NCI-H524 treated with DMSO at 0.1 percent for 48 hours (cell line): ENCODE data around the gene PDE4D.
A peak's percentile ranks its signal among the peaks of the same experiment; 100 is the strongest.
"Not testable (repeated sequence)": the region's sequence is repeated elsewhere in the genome, so short reads cannot be mapped to it uniquely, and the experiment has no call there.

ENCODE experiments used
- DNase-seq: peaks from one replicate; lab custom pipeline; 2025; lab: John Stamatoyannopoulos, UW

PDE4D gene

GRCh38 chr5:59703789-59704188 is 189.7 kb downstream of the PDE4D start:
- DNase-seq: no peak

DNA sequence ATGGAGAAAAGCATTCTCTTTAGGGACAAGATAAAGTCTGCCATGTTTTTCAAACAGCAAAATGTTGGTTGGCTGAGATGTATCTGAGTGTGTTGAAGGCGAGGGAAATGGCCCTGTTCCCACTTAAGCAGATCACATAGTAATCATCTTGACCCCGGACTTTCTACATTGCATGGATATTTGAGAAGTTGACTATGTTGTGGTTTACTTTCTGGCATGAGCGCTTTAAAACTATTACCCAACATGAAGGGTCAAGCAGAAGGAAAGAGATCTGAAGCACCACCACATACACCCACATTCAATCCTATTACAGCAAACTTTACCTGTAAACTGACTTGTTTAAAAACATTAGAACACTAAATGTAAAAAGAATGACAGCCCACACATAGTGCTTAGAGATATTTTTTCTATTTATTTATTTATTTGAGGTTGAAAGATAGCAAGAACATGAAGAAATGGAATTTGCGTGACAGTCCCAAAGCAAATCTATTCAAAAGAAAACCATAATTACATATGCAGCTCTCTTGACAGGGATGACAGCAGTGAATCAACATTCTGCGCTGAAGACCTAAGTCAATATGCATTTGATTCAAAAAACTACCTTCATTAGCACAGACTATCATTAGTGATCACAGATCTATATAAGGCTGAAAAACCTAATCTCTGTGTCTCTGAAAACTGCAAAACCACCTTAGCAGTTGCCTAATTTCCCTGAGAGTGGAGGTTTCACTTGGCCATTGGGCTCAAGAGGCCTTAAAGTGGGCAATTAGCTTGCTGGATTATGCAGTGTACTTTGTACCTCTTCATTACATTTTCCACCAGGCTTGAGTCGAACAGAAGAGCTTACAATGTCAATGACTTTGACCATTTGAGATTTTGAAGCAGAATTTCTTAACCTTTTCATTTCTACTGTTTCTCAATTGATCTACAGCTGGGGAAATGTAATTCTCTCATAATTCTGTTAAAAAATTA is 195.0 kb downstream of the PDE4D start:
- peak; percentile 29 for DNase-seq

DNA sequence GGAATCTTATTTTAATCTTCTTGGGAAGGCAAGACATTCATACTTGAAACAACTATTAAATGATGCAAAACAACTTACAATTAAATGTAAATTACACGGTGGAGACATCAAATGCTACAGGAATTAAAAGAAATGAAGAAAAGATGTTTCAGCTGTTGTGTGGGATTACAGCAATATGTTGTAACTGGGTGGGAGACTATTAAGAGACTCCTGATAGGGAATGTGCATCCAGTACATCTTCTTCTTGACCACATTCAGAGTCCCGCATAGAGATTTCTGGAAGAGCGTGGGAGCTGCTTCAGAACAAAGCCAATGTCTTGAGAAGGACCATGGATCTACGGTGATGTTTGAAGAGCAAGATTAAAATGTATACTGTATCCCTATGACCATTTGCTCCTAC is 199.1 kb downstream of the PDE4D start:
- no peak for DNase-seq

GRCh38 chr5:59693492-59694309 is 199.8 kb downstream of the PDE4D start:
- DNase-seq: no peak

DNA sequence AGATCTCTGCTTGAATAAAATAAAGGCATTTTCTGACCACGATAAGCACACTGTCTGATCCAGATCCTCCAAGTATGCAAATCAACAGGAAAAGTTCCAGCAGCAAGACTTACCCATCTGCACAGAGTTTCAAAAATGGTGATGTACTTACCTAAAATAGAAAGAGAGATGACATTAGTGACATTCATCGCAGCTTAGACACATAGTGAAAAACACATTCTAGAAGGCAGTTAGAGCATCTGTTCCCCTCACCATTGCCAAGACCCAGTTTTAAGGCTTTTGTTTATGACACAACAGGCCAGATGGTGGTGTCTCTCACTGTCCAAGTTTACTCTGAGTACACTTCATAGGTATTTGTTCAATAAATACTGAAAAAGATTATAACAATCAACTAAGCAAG is 207.7 kb downstream of the PDE4D start:
- peak; percentile 94 for DNase-seq

- no peak for DNase-seq
Observed at GRCh38 chr5:59685191-59685530, 208.4 kb downstream of the PDE4D start.

DNA sequence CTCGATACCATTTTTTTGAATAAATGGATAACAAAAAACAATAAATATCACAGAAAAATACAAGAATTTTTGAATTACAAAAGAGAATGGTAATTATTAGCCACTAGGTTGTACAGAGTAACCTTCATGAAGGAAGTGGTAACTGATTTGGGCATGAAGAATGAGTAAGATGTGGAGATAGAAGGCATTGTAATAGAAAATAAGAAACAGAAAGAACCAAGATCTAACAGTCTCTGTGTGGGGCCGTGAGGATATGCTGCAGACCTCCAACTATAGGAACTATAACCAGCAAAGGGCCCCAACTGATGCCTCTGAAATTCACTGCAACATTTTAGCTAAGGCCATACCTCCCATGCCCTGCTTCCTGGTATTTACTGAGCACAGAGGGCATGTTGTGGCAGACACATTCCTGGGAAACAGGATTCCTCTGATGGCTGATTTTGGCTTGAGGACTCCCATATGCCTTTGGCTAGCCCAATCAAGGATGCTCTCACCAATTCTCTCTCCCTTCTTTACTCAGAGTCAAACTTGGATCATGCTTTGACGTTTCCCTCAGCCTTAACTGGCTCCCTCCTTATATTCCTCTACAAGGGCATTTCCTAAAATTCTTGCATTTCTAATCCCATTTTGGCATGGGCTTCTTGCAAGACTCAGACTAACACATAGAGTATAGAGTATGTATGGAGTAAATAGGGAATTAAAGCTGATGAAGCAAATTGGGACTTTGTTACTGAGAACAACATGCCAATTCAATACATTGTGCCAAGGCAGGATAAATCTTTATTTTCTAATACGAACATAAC is 208.9 kb downstream of the PDE4D start:
- DNase-seq: no peak

DNA sequence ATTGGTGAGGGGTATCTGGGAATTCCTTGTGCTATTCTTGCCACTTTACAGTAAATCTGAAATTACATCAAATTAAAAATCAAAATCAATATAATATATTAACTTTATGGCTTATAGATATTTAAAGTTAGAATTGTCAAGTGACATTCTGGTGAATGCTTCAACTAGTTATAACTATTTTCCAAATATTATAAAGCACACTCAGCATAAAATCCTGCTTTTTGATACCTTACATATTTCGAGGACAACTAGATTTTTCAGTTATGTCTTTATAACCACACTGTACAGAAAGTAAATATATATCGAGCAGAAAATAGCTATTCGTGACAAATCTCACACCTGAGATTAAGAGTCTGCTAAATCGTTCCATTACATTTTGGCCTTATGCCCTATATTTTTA is 210.2 kb downstream of the PDE4D start:
- DNase-seq: no peak

- DNase-seq: no peak
Observed at GRCh38 chr5:59682542-59682941, 211.0 kb downstream of the PDE4D start.

GRCh38 chr5:59678943-59679342 is 214.6 kb downstream of the PDE4D start:
- DNase-seq: no peak

DNA sequence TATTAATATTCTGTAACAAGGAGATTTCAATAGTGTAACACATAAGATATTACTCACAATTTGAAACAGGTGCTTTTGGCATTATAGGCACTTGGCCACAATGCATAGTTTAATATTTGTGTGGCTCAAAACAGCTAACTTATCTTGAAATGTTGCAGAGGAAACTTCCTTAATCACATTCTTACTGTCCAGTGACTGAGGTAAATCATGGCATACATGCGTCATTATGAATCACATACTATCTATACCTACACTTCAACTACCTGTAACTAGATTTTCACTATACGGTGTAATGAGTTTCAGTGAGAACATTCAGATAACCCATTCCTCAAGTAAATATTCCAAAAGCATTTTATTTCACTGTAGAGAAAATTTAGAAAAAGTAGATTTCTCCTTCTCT is 218.8 kb downstream of the PDE4D start:
- no peak for DNase-seq

DNA sequence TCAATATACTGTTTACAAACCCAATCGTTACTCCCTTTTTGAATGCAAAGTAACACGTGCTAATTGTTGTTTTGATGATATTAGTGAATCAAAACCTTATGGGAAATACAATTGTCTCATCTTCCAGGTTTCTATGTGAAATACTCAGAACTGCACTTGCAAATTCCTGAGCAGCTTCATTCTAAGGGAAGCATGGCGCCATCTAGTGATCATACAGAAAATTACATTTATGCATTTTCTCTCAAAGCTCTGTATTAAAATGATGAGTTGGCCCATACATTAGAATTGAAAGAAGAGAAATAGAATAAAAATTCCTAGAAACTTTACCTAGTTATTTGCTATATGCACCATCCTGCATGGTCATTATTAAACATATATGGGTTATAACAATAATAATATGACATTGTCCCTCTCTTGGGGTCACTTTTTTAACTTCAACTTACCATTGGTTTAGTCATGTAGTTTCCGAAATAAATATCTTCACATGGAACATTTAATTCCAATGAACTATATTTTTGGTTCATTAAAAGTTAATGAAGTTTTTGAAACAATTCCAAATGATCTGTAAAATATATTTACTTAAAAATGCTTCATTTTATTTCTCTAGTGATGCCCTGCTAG is 220.0 kb downstream of the PDE4D start:
- no peak for DNase-seq

- no peak for DNase-seq
Observed at GRCh38 chr5:59666440-59667068, 227.0 kb downstream of the PDE4D start.

- DNase-seq: not testable (repeated sequence)
Observed at GRCh38 chr5:59665832-59666203, 227.7 kb downstream of the PDE4D start.

GRCh38 chr5:59665086-59665831 is 228.3 kb downstream of the PDE4D start:
- no peak for DNase-seq

- no peak for DNase-seq
Observed at GRCh38 chr5:59661954-59662615, 231.4 kb downstream of the PDE4D start.

- no peak for DNase-seq
Observed at GRCh38 chr5:59661311-59661710, 232.2 kb downstream of the PDE4D start.

DNA sequence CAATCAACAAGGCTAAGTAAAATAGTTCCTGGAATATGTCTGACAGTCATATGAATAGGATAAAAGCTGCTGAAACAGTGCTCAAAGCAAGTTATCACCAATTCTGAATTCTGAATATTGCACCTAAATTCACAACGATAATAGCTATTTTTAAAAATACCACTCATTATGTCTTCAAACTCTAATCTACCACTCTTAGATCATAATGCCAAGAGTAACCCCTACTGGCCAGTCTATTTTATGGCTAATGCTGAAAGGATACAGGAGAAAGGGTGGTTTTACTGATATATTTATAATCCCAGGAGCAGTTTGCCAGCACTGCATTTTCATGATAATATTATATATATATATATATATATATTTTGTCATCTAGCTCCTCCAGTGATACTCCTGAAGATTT is 232.8 kb downstream of the PDE4D start:
- no peak for DNase-seq

- no peak for DNase-seq
Observed at GRCh38 chr5:59656351-59657254, 236.9 kb downstream of the PDE4D start.
